H1 (cell line): ENCODE data around the gene TBX2.

Experiments used
- BRCA1 ChIP-seq: IDR thresholded peaks from 2 replicates; pipeline ENCODE4 v1.6.1; 2012; ENCODE audit warnings: low read depth, low read length, improper control_type of control experiment
- EP300 ChIP-seq, 2 experiments: IDR thresholded peaks; 1 replicate in 1 of 2; 2 replicates in 1 of 2; pipeline ENCODE4 v1.6.1; 2011 to 2012; ENCODE audit warnings: low read depth in 2 of 2, low read length in 2 of 2, mild to moderate bottlenecking in 2 of 2, borderline replicate concordance in 1 of 2, inconsistent platforms in 1 of 2, moderate library complexity in 1 of 2
- JUND ChIP-seq: IDR thresholded peaks from 2 replicates; pipeline ENCODE4 v1.6.1; 2011; ENCODE audit warnings: mild to moderate bottlenecking, improper control_type of control experiment, low read length
- MAX ChIP-seq: IDR thresholded peaks from 2 replicates; pipeline ENCODE4 v1.6.1; 2012; ENCODE audit warnings: inconsistent platforms

GRCh38 chr17:61442878-61443474, 43.3 kb downstream of the TBX2 start:
- TF ChIP-seq MAX (no peak), JUND (no peak), BRCA1 (no peak), EP300 (IDR thresholded peaks at IDR 0.05; ENCODE audit: borderline replicate concordance in 1 of 2, low read depth in 2 of 2, low read length in 2 of 2) (no peak)
